Upper lobe of right lung (tissue), 1 donor: ENCODE data around the gene LUC7L3. TPM values are rescaled to one million over a fixed set of nuclear protein-coding genes. Genes with fewer than 3 reads are reported as not detected.
A peak's percentile ranks its signal among the peaks of the same experiment; 100 is the strongest.
"Not testable (repeated sequence)": the region's sequence is repeated elsewhere in the genome, so short reads cannot be mapped to it uniquely, and the experiment has no call there.

Experiments
- ATAC-seq: fragments of 200-7000 bp; cut with Tn5 transposase; one replicate; pipeline ENCODE4 v1.9.1; 2020; ENCODE audit warnings: mild to moderate bottlenecking, moderate library complexity
- DNase-seq: peaks from one replicate; pipeline ENCODE4 v3.0.0-alpha.2; 2020
- H3K27ac ChIP-seq: fragments of 200-600 bp; one replicate; pipeline ENCODE4 v1.8.0; 2022
- H3K27me3 ChIP-seq: fragments of 200-600 bp; one replicate; pipeline ENCODE4 v1.8.0; 2022; ENCODE audit warnings: mild to moderate bottlenecking
- H3K36me3 ChIP-seq: fragments of 200-600 bp; one replicate; pipeline ENCODE4 v1.8.0; 2022
- H3K4me1 ChIP-seq: fragments of 200-600 bp; one replicate; pipeline ENCODE4 v1.8.0; 2022
- H3K4me3 ChIP-seq: fragments of 200-600 bp; one replicate; pipeline ENCODE4 v1.8.0; 2022; ENCODE audit warnings: mild to moderate bottlenecking
- H3K9me3 ChIP-seq: fragments of 200-600 bp; one replicate; pipeline ENCODE4 v1.8.0; 2022
- CTCF ChIP-seq: fragments of 200-600 bp; IDR thresholded peaks from one replicate; pipeline ENCODE4 v1.8.0; 2022; ENCODE audit warnings: antibody characterized with exemption
- intact Hi-C: fragments of 100-400 bp; cut with DNase I; formaldehyde crosslinking; loops from one replicate; pipeline ENCODE4 v1.11.0; 2022
- total RNA-seq: library from RNA; stranded (reverse); fragmentation: NEBNext Ultra II Directional; extraction: Animal tissue kit (Norgen Biotek cat#: 25700); gene quantifications from one replicate; pipeline ENCODE4 v1.2.1, GENCODE V29; 2021
- donor health status: DM: no; HTN: yes; CAD: no; lungs with severe emphysema.

Gene LUC7L3
- total RNA-seq, 1 donor from 2014 or later = 105 TPM

DNA sequence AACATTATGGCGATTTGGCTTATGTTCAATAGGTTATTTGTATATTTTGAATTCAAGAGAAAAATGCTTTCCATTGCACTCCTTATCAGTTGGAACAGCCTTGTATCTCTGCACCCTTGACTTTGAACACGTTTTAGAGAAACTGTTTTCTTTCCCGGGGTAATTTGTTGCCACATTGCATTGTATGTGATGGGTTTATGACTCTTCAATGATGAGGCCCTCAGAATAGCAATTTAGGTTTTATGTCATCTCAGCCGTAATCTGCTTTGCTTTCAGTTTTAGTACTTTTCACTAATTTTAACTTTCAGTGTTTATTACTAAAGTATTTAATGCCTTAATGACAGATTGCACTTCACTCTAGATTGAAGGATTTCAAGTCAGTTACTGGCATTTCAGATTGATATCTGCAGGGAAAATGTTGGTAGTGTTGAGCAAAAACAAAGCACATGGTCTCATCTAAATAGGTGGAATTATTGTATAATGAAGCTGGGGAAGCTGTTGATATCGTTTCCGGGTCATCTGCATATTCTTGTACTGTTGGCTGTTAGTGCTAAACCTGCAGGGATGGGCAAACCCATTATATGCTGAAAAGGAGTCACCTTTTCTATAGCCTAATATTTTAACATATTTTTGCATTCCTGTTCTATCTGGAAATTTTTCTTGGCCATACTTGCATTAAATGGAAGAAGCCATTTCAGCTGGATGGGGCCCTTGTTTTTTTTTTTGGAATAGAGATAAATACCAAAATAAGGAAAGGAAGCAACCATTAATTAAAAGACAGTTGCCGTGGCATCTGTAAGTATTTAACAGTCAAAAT is 2.0 kb downstream of the LUC7L3 start:
- no peak for TF ChIP-seq CTCF
- ATAC-seq = no peak
- Histone ChIP-seq H3K27ac (no peak overlapping the region), H3K27me3 (no peaks in the 10 kb centered on the region), H3K4me3 (peak overlapping the region; percentile 89), H3K4me1 (peaks cover 35% of the 10 kb centered on the region), H3K36me3 (no peaks in the 10 kb centered on the region), H3K9me3 (no peaks in the 10 kb centered on the region)
- no peak for DNase-seq
- intact Hi-C loops = no loop called here

- Histone ChIP-seq H3K36me3 (no peaks in the 10 kb centered on the region), H3K27ac (no peak overlapping the region), H3K4me1 (peaks cover 47% of the 10 kb centered on the region), H3K27me3 (no peaks in the 10 kb centered on the region), H3K4me3 (no peak overlapping the region), H3K9me3 (no peaks in the 10 kb centered on the region)
- no peak for TF ChIP-seq CTCF
- DNase-seq = no peak
- ATAC-seq = no peak
- intact Hi-C loops = no loop called here
Measured at GRCh38 chr17:50722746-50723145, 3.3 kb downstream of the LUC7L3 start.

DNA sequence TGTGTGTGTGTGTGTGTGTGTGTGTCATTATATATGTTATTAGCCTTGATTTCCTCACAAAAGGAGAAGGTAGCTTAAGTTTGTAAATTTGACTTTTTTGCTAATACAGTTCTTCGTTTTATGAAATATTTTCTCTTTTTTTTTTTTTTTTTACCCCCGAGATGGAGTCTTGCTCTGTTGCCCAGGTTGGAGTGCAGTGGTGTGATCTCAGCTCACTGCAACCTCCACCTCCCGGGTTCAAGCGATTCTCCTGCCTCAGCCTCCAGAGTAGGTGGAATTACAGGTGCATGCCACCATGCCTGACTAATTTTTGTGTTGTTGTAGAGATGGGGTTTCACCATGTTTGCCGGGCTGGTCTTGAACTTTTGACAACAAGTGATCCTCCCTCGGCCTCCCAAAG is 5.2 kb downstream of the LUC7L3 start:
- H3K27ac ChIP-seq, ATAC-seq, H3K36me3 ChIP-seq, H3K9me3 ChIP-seq, DNase-seq, H3K4me3 ChIP-seq, H3K27me3 ChIP-seq, intact Hi-C loops: not testable (repeated sequence)
- peaks cover 56% of the 10 kb centered on the region for H3K4me1 ChIP-seq

DNA sequence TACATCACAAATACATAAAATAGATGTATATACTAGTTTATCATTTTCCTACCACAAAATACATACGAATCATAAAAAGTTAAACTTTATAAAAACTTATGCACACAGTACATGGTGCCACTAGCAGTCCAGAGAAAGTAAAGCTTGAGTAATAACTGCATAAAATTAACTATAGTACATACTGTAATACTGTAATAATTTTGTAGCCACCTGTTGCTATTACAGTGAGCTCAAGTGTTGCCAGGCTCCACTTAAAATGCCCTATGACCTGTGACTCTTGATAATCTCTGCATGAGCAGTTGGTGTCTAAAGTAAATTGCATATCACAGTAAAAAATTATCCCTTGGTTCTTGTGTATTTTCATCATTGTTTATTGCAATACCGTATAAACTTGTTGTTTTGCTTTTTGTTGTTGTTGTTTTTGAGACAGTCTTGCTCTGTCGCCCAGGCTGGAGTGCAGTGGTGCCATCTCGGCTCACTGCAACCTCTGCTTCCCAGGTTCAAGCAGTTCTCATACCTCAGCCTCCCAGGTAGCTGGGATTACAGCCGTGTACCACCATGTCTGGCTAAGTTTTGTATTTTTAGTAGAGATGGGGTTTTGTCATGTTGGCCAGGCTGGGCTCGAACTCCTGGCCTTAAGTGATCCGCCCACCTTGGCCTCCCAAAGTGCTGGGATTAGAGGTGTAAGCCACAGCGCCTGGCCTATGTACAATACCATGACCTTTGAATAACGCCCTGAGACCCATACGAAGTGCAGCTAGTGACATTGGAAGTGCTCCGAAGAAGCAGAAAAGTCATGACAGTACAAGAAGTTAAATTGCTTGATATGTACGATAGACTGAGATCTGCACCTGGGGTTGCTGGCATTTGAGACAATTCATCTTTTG is 6.6 kb downstream of the LUC7L3 start:
- H3K27ac ChIP-seq = no peak overlapping the region
- no peaks in the 10 kb centered on the region for H3K36me3 ChIP-seq

GRCh38 chr17:50728112-50728429 is 8.7 kb downstream of the LUC7L3 start:
- intact Hi-C loops = no loop called here
- no peak for TF ChIP-seq CTCF
- no peaks in the 10 kb centered on the region for H3K36me3 ChIP-seq
- H3K27ac ChIP-seq = no peak overlapping the region
- no peak for DNase-seq
- H3K4me3 ChIP-seq = no peak overlapping the region
- H3K9me3 ChIP-seq = no peaks in the 10 kb centered on the region
- no peak for ATAC-seq
- no peaks in the 10 kb centered on the region for H3K27me3 ChIP-seq
- peaks cover 70% of the 10 kb centered on the region for H3K4me1 ChIP-seq

More for the DNA sequence above, 6.6 kb downstream of the LUC7L3 start:
- H3K4me3 ChIP-seq = no peak overlapping the region
- H3K27me3 ChIP-seq = no peaks in the 10 kb centered on the region
- ATAC-seq (no peak), DNase-seq (no peak)
- TF ChIP-seq CTCF = no peak
- H3K9me3 ChIP-seq = no peaks in the 10 kb centered on the region
- intact Hi-C loops = no loop called here
- H3K4me1 ChIP-seq = peaks cover 68% of the 10 kb centered on the region
